Astrocyte (in vitro differentiated cells and primary cell): Measurements from ENCODE around the gene TMEM128. TPM values are rescaled to one million over a fixed set of nuclear protein-coding genes. Genes with fewer than 3 reads are reported as not detected.
A peak's percentile ranks its signal among the peaks of the same experiment; 100 is the strongest.

ENCODE experiments used
- DNase-seq: peaks from one replicate; pipeline ENCODE4 v3.0.0-alpha.2; 2010; ENCODE audit warnings: low read depth
- FAIRE-seq: peaks from 2 replicates; lab custom pipeline; 2011; peaks lifted over from hg19 to GRCh38; lab: Jason Lieb, UNC
- H2AFZ ChIP-seq: 2 replicates; pipeline ENCODE4 v1.6.0; 2012; ENCODE audit warnings: low read depth, low read length, inconsistent platforms
- H3K27ac ChIP-seq: 2 replicates; pipeline ENCODE4 v1.5.1; 2011; ENCODE audit warnings: low read depth, low read length, inconsistent platforms
- H3K27me3 ChIP-seq: 2 replicates; pipeline ENCODE4 v1.6.0; 2011; ENCODE audit warnings: low read length, inconsistent platforms; ENCODE audit not compliant: insufficient read depth
- H3K36me3 ChIP-seq: 2 replicates; pipeline ENCODE4 v1.5.1; 2011; ENCODE audit warnings: low read length, inconsistent platforms; ENCODE audit not compliant: insufficient read depth
- H3K4me1 ChIP-seq: 2 replicates; pipeline ENCODE4 v1.5.1; 2011; ENCODE audit warnings: low read length, inconsistent platforms; ENCODE audit not compliant: insufficient read depth
- H3K4me2 ChIP-seq: 2 replicates; pipeline ENCODE4 v1.6.0; 2012; ENCODE audit warnings: low read length, inconsistent platforms
- H3K4me3 ChIP-seq: 2 replicates; pipeline ENCODE4 v1.5.1; 2011; ENCODE audit warnings: low read depth, mild to moderate bottlenecking, low read length, inconsistent platforms; ENCODE audit not compliant: insufficient read depth
- H3K79me2 ChIP-seq: 2 replicates; pipeline ENCODE4 v1.6.0; 2012; ENCODE audit warnings: mild to moderate bottlenecking, low read length, inconsistent platforms; ENCODE audit not compliant: insufficient read depth
- H3K9ac ChIP-seq: 2 replicates; pipeline ENCODE4 v1.6.0; 2012; ENCODE audit warnings: mild to moderate bottlenecking, low read length, inconsistent platforms
- H3K9me3 ChIP-seq: 2 replicates; pipeline ENCODE4 v1.5.1; 2012; ENCODE audit warnings: low read depth, mild to moderate bottlenecking, low read length, inconsistent platforms; ENCODE audit not compliant: insufficient read depth
- H4K20me1 ChIP-seq: 2 replicates; pipeline ENCODE4 v1.6.0; 2012; ENCODE audit warnings: low read length, inconsistent platforms; ENCODE audit not compliant: insufficient read depth
- H3K27ac Mint-ChIP-seq: one replicate; pipeline ENCODE4 v1.8.0; 2021; ENCODE audit warnings: mild to moderate bottlenecking, mixed read lengths; ENCODE audit not compliant: unreplicated experiment
- H3K27me3 Mint-ChIP-seq: one replicate; pipeline ENCODE4 v1.8.0; 2021; ENCODE audit warnings: low read depth, mixed read lengths; ENCODE audit not compliant: unreplicated experiment
- H3K36me3 Mint-ChIP-seq: one replicate; pipeline ENCODE4 v1.8.0; 2021; ENCODE audit warnings: low read depth, mixed read lengths; ENCODE audit not compliant: unreplicated experiment
- H3K4me1 Mint-ChIP-seq: one replicate; pipeline ENCODE4 v1.8.0; 2021; ENCODE audit warnings: low read depth, mixed read lengths; ENCODE audit not compliant: unreplicated experiment
- H3K4me3 Mint-ChIP-seq: one replicate; pipeline ENCODE4 v1.8.0; 2021; ENCODE audit warnings: mild to moderate bottlenecking, moderate library complexity, mixed read lengths; ENCODE audit not compliant: unreplicated experiment
- H3K9me3 Mint-ChIP-seq: one replicate; pipeline ENCODE4 v1.8.0; 2021; ENCODE audit warnings: mild to moderate bottlenecking, mixed read lengths; ENCODE audit not compliant: unreplicated experiment
- EZH2 ChIP-seq: IDR thresholded peaks from 2 replicates; pipeline ENCODE4 v1.6.1; 2012; ENCODE audit warnings: mild to moderate bottlenecking, low read length, inconsistent platforms; ENCODE audit not compliant: insufficient read depth
- total RNA-seq: library from RNA; stranded (reverse); gene quantifications from 2 replicates; pipeline ENCODE4 v1.2.1, GENCODE V29; 2021
- TF ChIP-seq, protein P1 (sequence below): IDR thresholded peaks from 2 replicates; pipeline ENCODE4 v1.5.1; 2011; ENCODE audit warnings: low read depth, mild to moderate bottlenecking, inconsistent platforms, low read length, moderate library complexity; ENCODE audit not compliant: insufficient read depth

TMEM128 gene
- total RNA-seq, 1 donor from 2014 or later = 15.2 TPM

DNA sequence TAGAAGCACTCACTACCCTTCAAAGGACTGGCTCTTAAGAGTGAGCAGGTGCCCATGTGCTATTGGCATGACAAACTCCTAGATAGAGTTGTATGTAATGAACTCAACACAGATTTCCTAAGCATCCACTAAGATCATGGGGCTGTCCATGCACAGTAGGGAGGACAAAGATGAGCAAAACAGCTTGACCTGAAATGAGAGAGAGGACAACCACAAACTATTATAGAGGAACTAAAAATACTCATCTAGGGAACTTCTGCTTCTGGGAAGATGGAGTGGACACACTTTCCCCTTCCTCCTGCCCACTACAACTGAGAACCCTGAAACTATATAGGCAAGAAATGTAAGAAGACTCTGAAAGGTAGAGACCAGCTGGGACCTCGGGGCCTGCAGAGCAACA, 20.8 kb upstream of the TMEM128 start:
- Histone ChIP-seq H3K27ac (no peak overlapping the region), H3K27me3 (no peaks in the 10 kb centered on the region), H3K9me3 (no peaks in the 10 kb centered on the region), H3K4me3 (no peak overlapping the region), H3K4me1 (peaks cover 9% of the 10 kb centered on the region), H4K20me1 (no peaks in the 10 kb centered on the region), H3K9ac (no peak overlapping the region), H3K79me2 (no peaks in the 10 kb centered on the region), H2AFZ (no peak overlapping the region), H3K36me3 (peaks cover 28% of the 10 kb centered on the region), H3K4me2 (no peak overlapping the region)
- DNase-seq (no peak), FAIRE-seq (no peak)
- H3K27me3 Mint-ChIP-seq = no peaks in the 10 kb centered on the region
- H3K36me3 Mint-ChIP-seq = peaks cover 5% of the 10 kb centered on the region
- H3K4me1 Mint-ChIP-seq = peaks cover 17% of the 10 kb centered on the region
- no peaks in the 10 kb centered on the region for H3K9me3 Mint-ChIP-seq
- no peak overlapping the region for H3K4me3 Mint-ChIP-seq
- H3K27ac Mint-ChIP-seq = no peak overlapping the region
- TF ChIP-seq, protein P1, sequence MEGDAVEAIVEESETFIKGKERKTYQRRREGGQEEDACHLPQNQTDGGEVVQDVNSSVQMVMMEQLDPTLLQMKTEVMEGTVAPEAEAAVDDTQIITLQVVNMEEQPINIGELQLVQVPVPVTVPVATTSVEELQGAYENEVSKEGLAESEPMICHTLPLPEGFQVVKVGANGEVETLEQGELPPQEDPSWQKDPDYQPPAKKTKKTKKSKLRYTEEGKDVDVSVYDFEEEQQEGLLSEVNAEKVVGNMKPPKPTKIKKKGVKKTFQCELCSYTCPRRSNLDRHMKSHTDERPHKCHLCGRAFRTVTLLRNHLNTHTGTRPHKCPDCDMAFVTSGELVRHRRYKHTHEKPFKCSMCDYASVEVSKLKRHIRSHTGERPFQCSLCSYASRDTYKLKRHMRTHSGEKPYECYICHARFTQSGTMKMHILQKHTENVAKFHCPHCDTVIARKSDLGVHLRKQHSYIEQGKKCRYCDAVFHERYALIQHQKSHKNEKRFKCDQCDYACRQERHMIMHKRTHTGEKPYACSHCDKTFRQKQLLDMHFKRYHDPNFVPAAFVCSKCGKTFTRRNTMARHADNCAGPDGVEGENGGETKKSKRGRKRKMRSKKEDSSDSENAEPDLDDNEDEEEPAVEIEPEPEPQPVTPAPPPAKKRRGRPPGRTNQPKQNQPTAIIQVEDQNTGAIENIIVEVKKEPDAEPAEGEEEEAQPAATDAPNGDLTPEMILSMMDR = no peak
- TF ChIP-seq EZH2 = no peak

DNA sequence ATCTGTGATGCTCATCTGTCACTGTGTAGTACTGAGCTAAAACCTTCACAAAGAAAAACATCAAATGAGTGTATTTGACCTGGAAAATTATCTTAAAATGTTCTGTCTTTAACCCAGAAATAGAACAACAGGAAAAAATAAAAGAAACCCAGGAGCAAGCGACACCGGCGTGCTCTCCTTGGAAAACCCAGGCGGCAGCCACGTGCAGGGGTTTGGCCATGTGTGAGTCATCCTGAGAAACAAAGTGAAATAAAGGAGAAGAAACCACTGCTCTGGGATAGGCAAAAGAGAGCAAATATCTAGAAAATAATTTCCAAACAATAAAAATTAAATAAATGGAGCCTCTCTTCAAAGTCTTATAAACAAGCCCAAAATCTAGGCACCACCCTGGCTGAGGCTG, 20.0 kb upstream of the TMEM128 start:
- H3K4me1 ChIP-seq = peaks cover 9% of the 10 kb centered on the region
- Mint-ChIP-seq H3K9me3 (no peaks in the 10 kb centered on the region), H3K36me3 (peaks cover 3% of the 10 kb centered on the region)

DNA sequence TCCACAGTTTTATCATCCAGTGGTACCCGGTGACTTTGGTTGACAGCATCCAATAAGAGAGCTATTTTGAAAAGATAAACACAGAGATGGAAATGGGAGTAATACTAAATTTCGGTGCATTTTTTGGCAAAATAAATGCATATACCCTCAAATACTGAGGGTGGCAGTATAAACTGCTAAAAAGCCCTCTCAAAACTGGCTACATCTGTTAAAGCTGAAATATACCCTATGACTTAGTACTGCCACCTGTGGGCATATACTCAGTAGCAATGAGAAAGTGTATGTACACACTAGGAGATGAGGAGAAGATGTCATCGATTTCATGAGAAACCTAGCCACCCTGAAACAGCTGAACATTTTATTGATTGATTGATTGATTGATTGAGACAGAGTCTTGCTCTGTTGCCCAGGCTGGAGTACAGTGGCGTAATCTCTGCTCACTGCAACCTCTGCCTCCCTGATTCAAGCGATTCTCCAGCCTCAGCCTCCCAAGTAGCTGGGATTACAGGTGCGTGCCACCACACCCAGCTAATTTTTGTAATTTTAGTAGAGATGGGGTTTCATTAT, 12.2 kb upstream of the TMEM128 start:
- DNase-seq (peak; percentile 36), FAIRE-seq (no peak)
- no peaks in the 10 kb centered on the region for H3K9me3 ChIP-seq
- Mint-ChIP-seq H3K27ac (no peak overlapping the region), H3K27me3 (peaks cover 7% of the 10 kb centered on the region), H3K36me3 (no peaks in the 10 kb centered on the region), H3K4me1 (no peaks in the 10 kb centered on the region), H3K9me3 (no peaks in the 10 kb centered on the region), H3K4me3 (no peak overlapping the region)
- H2AFZ ChIP-seq = no peak overlapping the region
- no peak overlapping the region for H3K27ac ChIP-seq
- H3K36me3 ChIP-seq = no peaks in the 10 kb centered on the region
- no peak overlapping the region for H3K4me2 ChIP-seq
- TF ChIP-seq, protein P1 = peak; percentile 59
- TF ChIP-seq EZH2 = no peak
- no peaks in the 10 kb centered on the region for H4K20me1 ChIP-seq
- H3K4me3 ChIP-seq = no peak overlapping the region
- H3K79me2 ChIP-seq = no peaks in the 10 kb centered on the region
- peaks cover 11% of the 10 kb centered on the region for H3K27me3 ChIP-seq
- no peaks in the 10 kb centered on the region for H3K4me1 ChIP-seq
- no peak overlapping the region for H3K9ac ChIP-seq

More for the DNA sequence above, 20.0 kb upstream of the TMEM128 start:
- Mint-ChIP-seq H3K4me1 (peaks cover 17% of the 10 kb centered on the region), H3K27me3 (peaks cover 2% of the 10 kb centered on the region), H3K27ac (no peak overlapping the region), H3K4me3 (no peak overlapping the region)
- DNase-seq (no peak), FAIRE-seq (no peak)
- Histone ChIP-seq H3K9me3 (no peaks in the 10 kb centered on the region), H3K9ac (no peak overlapping the region), H3K36me3 (peaks cover 23% of the 10 kb centered on the region), H3K27ac (no peak overlapping the region), H3K27me3 (no peaks in the 10 kb centered on the region), H3K4me3 (no peak overlapping the region), H3K79me2 (no peaks in the 10 kb centered on the region), H3K4me2 (no peak overlapping the region), H2AFZ (no peak overlapping the region), H4K20me1 (no peaks in the 10 kb centered on the region)
- no peak for TF ChIP-seq EZH2
- TF ChIP-seq, protein P1 = no peak
